Transverse colon (tissue), 4 donors: ENCODE data around the gene ZBTB7B.

Experiments used
- CTCF ChIP-seq, 5 experiments: fragments of 200-600 bp in 3 of 5; fragments of 450-650 bp in 2 of 5; sonication (generic) in 3 of 5; IDR thresholded peaks; 1 replicate in 2 of 5; 2 replicates in 3 of 5; pipeline ENCODE4 v1.5.1; 2016 to 2017; ENCODE audit warnings: antibody characterized with exemption in 5 of 5, inconsistent platforms in 3 of 5, mild to moderate bottlenecking in 2 of 5, moderate library complexity in 1 of 5
- EP300 ChIP-seq: sonication (generic); formaldehyde crosslinking; IDR thresholded peaks from one replicate; pipeline ENCODE4 v1.6.1; 2017; ENCODE audit warnings: antibody characterized with exemption, low read depth
- POLR2A ChIP-seq: fragments of 450-650 bp; IDR thresholded peaks from one replicate; pipeline ENCODE4 v1.6.1; 2016; ENCODE audit warnings: antibody characterized with exemption, mild to moderate bottlenecking, moderate library complexity
- POLR2AphosphoS5 ChIP-seq, 3 donors: sonication (generic); formaldehyde crosslinking; IDR thresholded peaks; one replicate each; pipeline ENCODE4 v1.6.1; 2016; ENCODE audit warnings: antibody characterized with exemption in 3 of 3

- TF ChIP-seq CTCF (IDR thresholded peaks at IDR 0.05) (peak in 1 of 5 experiments; percentile 21), POLR2A (no peak), POLR2AphosphoS5 (IDR thresholded peaks at IDR 0.05) (peak in 2 of 3 donors; percentile 9 to 23), EP300 (no peak)
Measured at GRCh38 chr1:155043793-155044192, 41.2 kb downstream of the ZBTB7B start.
